Endothelial cell of umbilical vein (primary cell): ENCODE results near the gene ZC3H14. TPM values are rescaled to one million over a fixed set of nuclear protein-coding genes. Genes with fewer than 3 reads are reported as not detected.

ENCODE experiments used
- BruUV-seq: library from RNA; stranded (reverse); fragments of 400-500 nt; replicated peaks from 2 replicates; lab custom pipeline; 2021; lab: Mats Ljungman, UMichigan
- CTCF ChIA-PET: fragments of 300-600, 350-600 bp; sonication (Branson Sonifier 250); formaldehyde crosslinking; loops from one replicate; lab custom pipeline; 2021; ENCODE audit warnings: antibody characterized with exemption, inconsistent platforms; lab: Charles Lee
- POLR2A ChIA-PET: fragments of 300-600, 350-600 bp; sonication (Branson Sonifier 250); formaldehyde crosslinking; loops from one replicate; lab custom pipeline; 2021; ENCODE audit warnings: antibody characterized with exemption, inconsistent platforms; lab: Charles Lee
- DNase-seq: peaks from one replicate; pipeline ENCODE4 v3.0.0-alpha.2; 2011; ENCODE audit warnings: low read depth, low spot score
- FAIRE-seq: peaks from 2 replicates; lab custom pipeline; 2011; peaks lifted over from hg19 to GRCh38; lab: Jason Lieb, UNC
- H2AFZ ChIP-seq: 2 replicates; pipeline ENCODE4 v1.6.0; 2012; ENCODE audit warnings: low read depth, low read length, control low read depth, inconsistent platforms
- H3K27ac ChIP-seq: 2 replicates; pipeline ENCODE4 v1.5.1; 2011; ENCODE audit warnings: low read depth, mild to moderate bottlenecking, control low read depth, low read length, moderate library complexity; ENCODE audit not compliant: insufficient read depth
- H3K27me3 ChIP-seq, 2 experiments: 2 replicates each; pipeline versions ENCODE4 v1.6.0 to v1.6.1; 2011; ENCODE audit warnings: low read length in 2 of 2, mixed read lengths in 1 of 2; ENCODE audit not compliant: control insufficient read depth in 2 of 2, insufficient read depth in 2 of 2
- H3K36me3 ChIP-seq, 2 experiments: 2 replicates in 1 of 2; 3 replicates in 1 of 2; pipeline ENCODE4 v1.5.1; 2011; ENCODE audit warnings: low read length in 2 of 2, mild to moderate bottlenecking in 1 of 2, moderate library complexity in 1 of 2; ENCODE audit not compliant: control insufficient read depth in 2 of 2, insufficient read depth in 2 of 2; ENCODE audit errors: extremely low read depth in 1 of 2
- H3K4me1 ChIP-seq: 3 replicates; pipeline ENCODE4 v1.5.1; 2011; ENCODE audit warnings: mild to moderate bottlenecking, low read length; ENCODE audit not compliant: control insufficient read depth, insufficient read depth; ENCODE audit errors: extremely low read depth
- H3K4me2 ChIP-seq: 2 replicates; pipeline ENCODE4 v1.6.1; 2011; ENCODE audit warnings: low read length, control low read depth, mixed read lengths; ENCODE audit not compliant: insufficient read depth
- H3K4me3 ChIP-seq, 3 experiments: fragments of 200-600 bp in 1 of 3; sonication (generic), shearing (Covaris generic) in 1 of 3; replicated peaks in 1 of 3; 2 replicates each; pipeline ENCODE4 v1.5.1; 2011 to 2016; ENCODE audit warnings: control low read depth in 3 of 3, low read length in 3 of 3, mild to moderate bottlenecking in 2 of 3, inconsistent platforms in 1 of 3, low read depth in 1 of 3, moderate library complexity in 1 of 3; ENCODE audit not compliant: insufficient read depth in 1 of 3
- H3K79me2 ChIP-seq: 2 replicates; pipeline ENCODE4 v1.6.0; 2012; ENCODE audit warnings: low read length, inconsistent platforms; ENCODE audit not compliant: control insufficient read depth, insufficient read depth
- H3K9ac ChIP-seq: replicated peaks from 2 replicates; pipeline ENCODE3; 2011; ENCODE audit warnings: low read length, control low read depth; ENCODE audit not compliant: insufficient read depth; ENCODE audit errors: extremely low read depth
- H3K9me1 ChIP-seq: replicated peaks from 3 replicates; pipeline ENCODE4 v1.6.0; 2011; ENCODE audit warnings: mild to moderate bottlenecking, low read length; ENCODE audit not compliant: control insufficient read depth, insufficient read depth; ENCODE audit errors: extremely low read depth
- H3K9me3 ChIP-seq: replicated peaks from 2 replicates; pipeline ENCODE4 v1.5.1; 2012; ENCODE audit warnings: low read length, inconsistent platforms; ENCODE audit not compliant: control insufficient read depth, insufficient read depth
- H4K20me1 ChIP-seq: replicated peaks from 2 replicates; pipeline ENCODE3; 2011; ENCODE audit warnings: mild to moderate bottlenecking, low read length; ENCODE audit not compliant: control insufficient read depth, insufficient read depth; ENCODE audit errors: extremely low read depth
- CTCF ChIP-seq, 2 donors: IDR thresholded peaks; 1 replicate in 1 of 2; 2 replicates in 1 of 2; pipeline ENCODE4 v1.5.1; 2011; ENCODE audit warnings: low read length in 2 of 2, mild to moderate bottlenecking in 2 of 2, moderate library complexity in 2 of 2, control low read depth in 1 of 2, inconsistent platforms in 1 of 2, low read depth in 1 of 2; ENCODE audit not compliant: insufficient read depth in 1 of 2; ENCODE audit errors: extremely low read depth in 1 of 2
- EZH2 ChIP-seq: IDR thresholded peaks from 2 replicates; pipeline ENCODE4 v1.6.1; 2012; ENCODE audit warnings: borderline replicate concordance, low read depth, mild to moderate bottlenecking, moderate library complexity, low read length, inconsistent platforms; ENCODE audit not compliant: severe bottlenecking
- FOS ChIP-seq: IDR thresholded peaks from 2 replicates; pipeline ENCODE4 v1.6.1; 2011; ENCODE audit warnings: mild to moderate bottlenecking, low read length, moderate library complexity, borderline replicate concordance; ENCODE audit not compliant: insufficient read depth
- GATA2 ChIP-seq: IDR thresholded peaks from 2 replicates; pipeline ENCODE4 v1.7.0; 2011; ENCODE audit warnings: low read depth, mild to moderate bottlenecking, moderate library complexity, mixed read lengths, low read length; ENCODE audit not compliant: insufficient read length, insufficient read depth
- JUN ChIP-seq: IDR thresholded peaks from 2 replicates; pipeline ENCODE4 v1.6.1; 2011; ENCODE audit warnings: borderline replicate concordance, low read depth; ENCODE audit not compliant: insufficient read length, insufficient read depth
- MAX ChIP-seq: IDR thresholded peaks from 2 replicates; pipeline ENCODE4 v1.6.1; 2011; ENCODE audit not compliant: insufficient read depth, insufficient read length
- MYC ChIP-seq: IDR thresholded peaks from one replicate; pipeline ENCODE4 v1.6.1; 2011; ENCODE audit warnings: mild to moderate bottlenecking, low read depth, low read length
- POLR2A ChIP-seq: IDR thresholded peaks from 2 replicates; pipeline ENCODE4 v1.6.1; 2012; ENCODE audit warnings: low read depth, mild to moderate bottlenecking, control low read depth, low read length
- POLR2AphosphoS5 ChIP-seq: IDR thresholded peaks from 2 replicates; pipeline ENCODE4 v1.6.1; 2012; ENCODE audit warnings: low read depth, mild to moderate bottlenecking, control low read depth, low read length, moderate library complexity; ENCODE audit not compliant: insufficient read depth
- dilution Hi-C: fragments of 300-500 bp; cut with MboI; formaldehyde crosslinking; loops from one replicate; pipeline ENCODE4 v1.15.0; 2019; ENCODE audit warnings: low sequenced_read_pairs; ENCODE audit not compliant: extremely low pct_ligation_motif_present
- intact Hi-C: fragments of 100-400 bp; cut with micrococcal nuclease; formaldehyde crosslinking; loops from one replicate; pipeline ENCODE4 v1.10.0; 2022
- polyA plus RNA-seq, 4 experiments: library from polyadenylated mRNA; depleted of rRNA in 3 of 4; stranded (reverse) in 3 of 4; unstranded in 1 of 4; fragments of >200 nt; gene quantifications; 2 replicates each; pipeline versions ENCODE4 v1.2.1 to v1.2.3, GENCODE V29; 2011 to 2012; ENCODE audit warnings: missing spikeins in 1 of 4
- total RNA-seq: library from RNA; stranded (reverse); gene quantifications from 2 replicates; pipeline ENCODE4 v1.2.3, GENCODE V29; 2021

ZC3H14 gene
- total and polyA plus RNA-seq, 2 donors (not counting 3 experiments of a cell fraction or from before 2014, with no cell fraction given) = 61.2 to 61.8 TPM

- H3K27ac ChIP-seq = no peak overlapping the region
- no TSS peak for BruUV-seq
- H3K27me3 ChIP-seq = no peaks in the 10 kb centered on the region
- no peaks in the 10 kb centered on the region for H3K9me1 ChIP-seq
- ChIA-PET POLR2A (no interaction called here), CTCF (no interaction called here)
- intact Hi-C loops (no loop called here), dilution Hi-C loops (no loop called here)
- TF ChIP-seq JUN = no peak
- no peak for TF ChIP-seq MAX
- H3K79me2 ChIP-seq = no peaks in the 10 kb centered on the region
- DNase-seq = no peak
- no peaks in the 10 kb centered on the region for H4K20me1 ChIP-seq
- no peak overlapping the region for H2AFZ ChIP-seq
- H3K9ac ChIP-seq = no peak overlapping the region
- FAIRE-seq = no peak
- H3K36me3 ChIP-seq = peaks cover 17 to 30% of the 10 kb centered on the region in 2 experiments
- H3K4me1 ChIP-seq = no peaks in the 10 kb centered on the region
- H3K4me3 ChIP-seq = no peak overlapping the region
- H3K4me2 ChIP-seq = no peak overlapping the region
- H3K9me3 ChIP-seq = no peaks in the 10 kb centered on the region
These were observed 13.4 kb downstream of the ZC3H14 start for GRCh38 chr14:88576222-88576621.

GRCh38 chr14:88584451-88584850 lies 21.6 kb downstream of the ZC3H14 start:
- H3K4me1 ChIP-seq = no peaks in the 10 kb centered on the region
- no TSS peak for BruUV-seq
- DNase-seq = no peak
- H2AFZ ChIP-seq = no peak overlapping the region
- intact Hi-C loops (no loop called here), dilution Hi-C loops (no loop called here)
- no peaks in the 10 kb centered on the region for H3K27me3 ChIP-seq
- ChIA-PET CTCF (no interaction called here), POLR2A (no interaction called here)
- no peak overlapping the region for H3K4me2 ChIP-seq
- no peak overlapping the region for H3K27ac ChIP-seq
- no peaks in the 10 kb centered on the region for H3K9me3 ChIP-seq
- H3K79me2 ChIP-seq = peaks cover 6% of the 10 kb centered on the region
- no peaks in the 10 kb centered on the region for H4K20me1 ChIP-seq
- peaks cover 7 to 29% of the 10 kb centered on the region in 2 experiments for H3K36me3 ChIP-seq
- H3K9me1 ChIP-seq = no peaks in the 10 kb centered on the region
- no peak overlapping the region for H3K4me3 ChIP-seq
- no peak overlapping the region for H3K9ac ChIP-seq
- no peak for TF ChIP-seq JUN
- TF ChIP-seq MYC = no peak
- no peak for TF ChIP-seq MAX
- no peak for TF ChIP-seq GATA2
- no peak for TF ChIP-seq CTCF (IDR thresholded peaks at IDR 0.05; ENCODE audit: extremely low read depth in 1 of 2, insufficient read depth in 1 of 2, low read depth in 1 of 2, low read length in 2 of 2)
- TF ChIP-seq POLR2AphosphoS5 = no peak
- no peak for TF ChIP-seq POLR2A
- TF ChIP-seq EZH2 = no peak
- no peak for TF ChIP-seq FOS
- no peak for FAIRE-seq
